Embryonic facial prominence (tissue), 1 donor: ENCODE data around the gene B3GAT1.

ENCODE experiments used
- DNase-seq: peaks from one replicate; pipeline ENCODE4 v3.0.0-alpha.2; 2016; ENCODE audit errors: extremely low spot score

The B3GAT1 gene

DNA sequence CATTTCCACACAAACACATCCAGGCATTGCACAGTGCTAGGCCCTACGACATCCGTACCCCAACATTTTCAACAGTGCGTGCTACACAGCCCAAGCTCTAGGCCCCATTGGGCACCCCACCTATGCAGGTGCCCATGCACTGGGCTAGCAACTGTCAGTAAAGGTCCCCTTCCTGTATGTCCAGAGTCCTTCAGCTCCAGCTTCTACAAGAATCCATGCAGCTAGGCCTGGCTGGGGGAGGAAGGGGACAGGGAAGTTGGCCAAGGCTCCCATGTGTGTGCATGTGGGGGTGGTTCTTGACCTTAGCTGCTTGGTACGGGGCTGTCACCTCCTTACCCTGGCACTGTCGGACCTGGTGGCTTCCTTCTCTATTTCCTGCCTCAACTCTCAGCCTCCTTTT, 1.3 kb downstream of the B3GAT1 start:
- no peak for DNase-seq

DNA sequence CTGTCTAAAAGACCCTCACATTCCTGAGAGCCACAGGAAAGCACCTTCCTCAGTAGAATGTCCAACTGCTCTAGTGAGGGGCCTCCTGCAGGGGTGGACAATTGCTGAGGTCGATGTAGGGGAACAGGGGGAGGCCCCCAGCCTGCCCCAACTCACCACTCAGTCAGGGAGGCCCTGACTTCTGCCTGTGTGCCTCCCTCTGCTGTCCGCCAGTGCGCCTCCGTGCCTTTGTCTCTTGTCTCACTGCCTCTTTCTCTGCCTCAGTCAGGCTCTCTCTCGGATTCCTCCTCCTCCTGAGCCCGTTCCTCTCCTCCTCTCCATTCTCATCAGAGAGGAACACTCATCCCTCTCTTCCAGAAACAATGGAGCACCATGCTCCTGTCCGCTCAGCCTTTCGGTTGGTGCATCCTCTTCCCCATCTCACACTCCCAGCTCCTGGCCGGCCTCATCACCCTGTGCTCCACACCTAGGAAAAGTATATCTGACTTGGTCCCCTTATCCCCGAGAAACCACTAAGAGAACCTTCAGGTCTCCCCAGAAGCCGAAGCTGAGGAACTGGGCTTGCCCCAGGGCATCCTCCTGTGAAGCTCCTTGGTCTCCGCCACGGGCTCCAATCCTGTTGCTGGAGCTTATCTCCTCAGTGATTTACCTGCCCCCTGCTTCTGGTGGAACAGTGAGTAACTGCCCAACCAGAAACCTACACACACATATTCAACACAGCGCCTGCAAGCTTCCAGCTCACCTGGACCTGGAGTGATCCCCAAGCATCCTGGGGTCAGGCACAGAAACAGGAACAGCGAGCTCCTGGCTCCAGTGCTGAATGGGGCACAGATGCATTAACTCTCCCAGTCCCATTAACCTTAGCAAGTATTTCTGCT, 2.3 kb downstream of the B3GAT1 start:
- DNase-seq: no peak

GRCh38 chr11:134407923-134408322, 4.1 kb downstream of the B3GAT1 start:
- no peak for DNase-seq

DNA sequence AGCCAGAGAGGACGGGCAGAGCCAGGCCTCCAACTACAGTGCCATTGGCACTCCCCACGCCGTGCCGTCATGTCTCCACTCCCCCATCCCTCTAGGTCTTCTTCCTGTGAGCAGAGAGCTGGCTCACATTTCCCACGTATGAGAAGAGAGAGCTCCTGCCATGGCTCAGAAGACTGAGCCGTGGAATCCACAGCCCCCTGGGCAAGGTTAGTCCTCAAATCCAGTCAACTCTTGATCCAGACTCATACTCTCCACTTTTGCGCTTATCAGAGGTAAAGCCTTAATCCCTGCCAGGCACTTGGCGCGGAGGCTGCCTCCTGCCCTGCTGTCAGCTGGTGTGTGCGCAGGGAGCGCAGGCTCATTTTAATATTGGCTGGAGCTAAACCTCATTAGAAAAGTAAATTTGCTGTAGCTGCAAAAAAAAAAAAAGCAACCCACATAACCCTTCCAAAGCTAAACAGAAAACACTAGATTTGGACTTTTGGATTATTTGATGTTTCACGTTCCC, 4.7 kb downstream of the B3GAT1 start:
- no peak for DNase-seq

DNA sequence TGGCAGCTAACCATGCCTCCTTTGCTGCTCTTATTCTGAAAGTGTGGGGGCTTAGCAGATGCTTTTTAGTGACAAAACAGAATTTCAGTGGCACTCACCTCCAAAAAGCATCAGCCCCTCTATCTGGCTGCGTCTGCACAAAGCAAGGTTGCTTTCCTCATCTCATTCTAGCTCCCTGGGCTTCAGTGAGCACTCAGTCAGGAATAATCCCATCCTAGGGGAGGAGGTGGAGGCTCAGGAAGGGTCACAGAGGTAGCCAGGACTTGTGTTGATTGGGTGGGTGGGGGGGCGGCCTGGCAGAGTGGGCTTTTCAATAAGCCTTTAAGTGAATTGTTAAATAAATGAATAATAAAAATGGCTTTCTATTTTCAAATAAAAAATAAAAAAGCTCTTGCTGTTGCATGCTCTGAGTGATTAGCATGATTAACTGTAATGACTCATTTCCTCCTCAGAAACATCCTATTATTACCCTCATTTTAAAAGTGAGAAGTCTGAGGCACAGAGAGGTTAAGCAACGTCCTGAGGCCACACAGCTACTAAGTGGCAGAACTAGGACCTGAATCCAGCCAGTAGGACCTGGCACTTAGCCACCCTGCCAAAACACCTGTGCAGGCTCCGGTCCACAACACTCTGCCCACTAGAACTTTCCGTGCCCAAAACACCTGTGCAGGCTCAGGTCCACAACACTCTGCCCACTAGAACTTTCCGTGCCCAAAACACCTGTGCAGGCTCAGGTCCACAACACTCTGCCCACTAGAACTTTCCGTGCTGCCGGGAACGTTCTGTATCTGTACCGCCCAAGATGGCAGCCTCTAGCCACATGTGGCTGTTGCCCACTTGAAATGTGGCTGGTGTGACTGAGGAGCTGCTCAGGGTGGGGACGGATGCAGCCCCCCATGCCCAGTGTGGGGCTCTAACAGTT, 5.5 kb downstream of the B3GAT1 start:
- DNase-seq: no peak

- no peak for DNase-seq
Observed at GRCh38 chr11:134405841-134406240, 6.2 kb downstream of the B3GAT1 start.

- DNase-seq: no peak
Observed at GRCh38 chr11:134405436-134405835, 6.6 kb downstream of the B3GAT1 start.

DNA sequence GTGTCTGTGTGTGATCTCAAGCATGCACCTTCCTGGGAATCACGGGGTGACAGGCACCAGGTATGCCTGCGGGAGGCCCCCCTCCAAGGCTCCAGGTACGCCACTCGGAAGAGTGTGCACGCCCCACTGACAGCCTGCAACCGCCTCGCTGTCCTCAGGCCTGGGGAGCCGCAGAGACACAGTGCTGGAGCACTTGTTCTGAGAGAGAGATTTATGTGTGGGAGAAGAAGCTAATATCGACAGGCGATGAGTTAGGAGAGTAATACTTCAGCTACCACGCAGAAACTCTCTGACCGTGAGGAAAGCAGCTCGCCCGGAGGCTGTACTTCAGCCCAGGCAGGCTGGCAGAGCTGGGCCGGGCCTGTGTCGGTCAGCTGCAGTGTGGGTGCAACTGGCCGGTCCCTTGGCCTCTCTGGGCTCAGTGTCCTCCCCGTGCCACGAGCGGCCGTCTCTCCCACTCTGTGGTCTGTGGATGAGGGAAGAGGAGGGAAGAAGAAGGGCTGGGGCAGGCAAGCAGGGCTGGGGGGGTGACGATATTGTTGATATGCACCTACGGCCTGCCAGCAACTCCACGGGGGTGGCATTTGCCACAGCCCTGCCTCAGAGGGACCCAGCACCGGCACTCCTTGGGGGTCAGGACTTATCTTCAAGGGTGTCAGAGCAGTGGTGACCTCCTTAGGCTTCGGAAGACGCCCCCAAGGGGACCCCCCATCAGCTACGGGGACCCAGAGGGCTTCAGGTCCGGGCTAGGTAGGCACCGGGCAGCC, 7.3 kb downstream of the B3GAT1 start:
- DNase-seq: no peak

DNA sequence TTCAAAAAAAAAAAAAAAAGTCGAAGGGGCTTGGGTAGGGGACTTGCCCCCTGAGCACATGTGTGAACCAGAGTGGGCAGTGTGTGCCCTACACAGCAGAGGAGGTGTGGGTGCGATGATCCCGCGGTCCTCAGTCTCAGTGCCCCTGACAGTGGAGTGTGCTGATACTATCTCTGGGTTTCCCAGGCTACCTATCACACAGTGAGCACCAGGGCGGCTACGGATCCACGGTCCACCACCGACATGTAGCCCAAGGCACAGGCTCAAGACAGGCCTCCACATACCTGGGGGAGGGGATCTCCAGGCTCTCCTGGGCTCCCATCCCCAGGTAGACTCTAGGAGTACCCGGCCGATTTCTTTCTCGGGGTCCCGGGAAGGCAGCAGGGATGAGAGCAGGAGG, 9.1 kb downstream of the B3GAT1 start:
- no peak for DNase-seq

DNA sequence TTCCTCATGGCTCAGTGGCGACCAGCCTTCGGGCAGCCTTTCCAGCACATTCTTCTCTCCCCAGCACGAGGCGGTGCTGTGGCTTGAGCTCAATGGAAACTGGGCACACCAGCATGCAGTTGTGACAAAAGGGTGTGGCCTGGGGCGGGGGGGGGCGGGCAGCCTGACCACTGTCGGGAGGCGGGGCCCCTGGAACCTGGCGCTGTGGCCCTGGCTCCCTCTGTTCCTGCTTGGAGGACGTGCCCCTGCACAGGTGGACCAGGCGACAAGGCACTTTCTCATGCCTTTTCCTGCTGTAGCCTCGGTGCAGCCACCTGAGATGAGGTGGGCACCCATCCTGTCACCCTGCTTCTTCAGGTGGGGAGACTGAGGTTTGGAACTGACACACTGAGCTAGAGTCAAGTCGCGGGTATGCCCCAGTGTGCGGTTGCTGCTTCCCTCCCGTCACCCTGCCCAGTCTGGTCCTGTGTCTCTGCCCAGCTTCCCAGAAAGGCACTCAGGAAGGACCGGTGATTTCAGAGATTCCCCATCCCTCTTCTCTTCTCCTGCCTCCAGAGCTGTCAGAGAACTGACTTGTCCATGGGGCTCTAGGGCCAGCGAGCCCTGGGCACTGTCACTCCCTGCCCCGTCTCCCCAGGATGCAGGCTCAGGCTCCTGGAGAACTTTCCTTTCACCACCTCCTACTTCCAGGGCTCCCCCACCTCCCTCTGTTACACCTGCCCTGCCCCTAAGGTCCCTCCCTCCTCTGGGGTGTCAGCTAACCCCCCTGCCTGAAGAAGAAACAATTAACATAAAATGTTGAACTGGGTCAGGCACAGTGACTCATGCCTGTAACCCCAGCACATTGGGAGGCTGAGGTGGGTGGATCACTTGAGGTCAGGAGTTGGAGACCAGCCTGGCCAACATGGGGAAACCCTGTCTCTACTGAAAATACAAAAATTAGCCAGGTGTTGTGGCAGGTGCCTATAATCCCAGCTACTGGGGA, 9.9 kb downstream of the B3GAT1 start:
- DNase-seq: no peak

GRCh38 chr11:134399996-134400395, 12.0 kb downstream of the B3GAT1 start:
- no peak for DNase-seq

- DNase-seq: no peak
Observed at GRCh38 chr11:134399293-134399654, 12.8 kb downstream of the B3GAT1 start.

DNA sequence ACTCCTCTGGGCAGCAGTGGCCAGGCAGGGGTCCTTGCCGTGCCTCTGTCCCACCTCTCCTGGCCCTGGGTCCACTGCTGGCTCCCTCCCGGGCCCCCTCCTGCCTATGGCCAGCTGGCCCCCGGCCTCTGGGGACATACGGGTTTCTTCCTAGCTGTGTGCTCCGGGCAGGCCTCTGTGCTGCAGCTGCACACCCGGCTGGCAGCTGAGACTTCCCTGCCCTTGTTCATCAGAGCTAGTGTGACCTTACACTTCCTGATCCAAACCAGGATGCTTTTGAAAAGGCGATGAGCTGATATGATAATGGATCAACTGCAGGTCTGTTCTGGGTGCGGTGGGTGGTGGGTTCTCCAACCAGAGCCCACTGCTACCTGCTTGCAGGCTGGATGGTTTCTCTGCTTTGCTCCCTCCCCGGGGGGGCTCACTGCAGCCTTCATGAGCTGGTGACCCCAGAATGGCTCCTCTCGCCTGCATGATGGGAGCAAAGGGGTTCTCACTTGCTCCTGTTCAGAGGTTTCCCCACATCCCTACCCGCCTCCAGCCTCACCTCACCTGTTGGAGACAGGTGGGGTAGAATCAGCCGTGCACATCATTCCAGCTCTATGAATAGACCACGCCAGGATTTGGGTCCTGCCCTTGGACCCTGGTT, 13.3 kb downstream of the B3GAT1 start:
- no peak for DNase-seq

DNA sequence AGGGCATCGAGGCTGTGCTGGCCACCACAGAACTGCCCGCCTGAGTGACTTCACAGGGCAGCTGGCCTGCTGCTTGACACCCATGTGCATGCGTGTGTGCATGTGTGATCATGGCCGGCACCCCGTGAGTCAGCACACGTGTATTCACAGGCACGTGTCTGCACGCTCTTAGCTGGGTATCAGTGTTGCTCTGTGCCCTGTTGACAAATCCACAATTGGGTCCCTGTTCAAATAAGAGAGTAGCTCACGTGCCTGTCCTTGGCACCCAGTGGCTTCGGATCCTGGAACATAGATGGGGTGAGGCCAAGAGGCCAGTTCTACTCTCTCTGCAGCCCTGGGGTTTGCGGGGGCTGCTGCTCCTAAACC, 14.0 kb downstream of the B3GAT1 start:
- no peak for DNase-seq

DNA sequence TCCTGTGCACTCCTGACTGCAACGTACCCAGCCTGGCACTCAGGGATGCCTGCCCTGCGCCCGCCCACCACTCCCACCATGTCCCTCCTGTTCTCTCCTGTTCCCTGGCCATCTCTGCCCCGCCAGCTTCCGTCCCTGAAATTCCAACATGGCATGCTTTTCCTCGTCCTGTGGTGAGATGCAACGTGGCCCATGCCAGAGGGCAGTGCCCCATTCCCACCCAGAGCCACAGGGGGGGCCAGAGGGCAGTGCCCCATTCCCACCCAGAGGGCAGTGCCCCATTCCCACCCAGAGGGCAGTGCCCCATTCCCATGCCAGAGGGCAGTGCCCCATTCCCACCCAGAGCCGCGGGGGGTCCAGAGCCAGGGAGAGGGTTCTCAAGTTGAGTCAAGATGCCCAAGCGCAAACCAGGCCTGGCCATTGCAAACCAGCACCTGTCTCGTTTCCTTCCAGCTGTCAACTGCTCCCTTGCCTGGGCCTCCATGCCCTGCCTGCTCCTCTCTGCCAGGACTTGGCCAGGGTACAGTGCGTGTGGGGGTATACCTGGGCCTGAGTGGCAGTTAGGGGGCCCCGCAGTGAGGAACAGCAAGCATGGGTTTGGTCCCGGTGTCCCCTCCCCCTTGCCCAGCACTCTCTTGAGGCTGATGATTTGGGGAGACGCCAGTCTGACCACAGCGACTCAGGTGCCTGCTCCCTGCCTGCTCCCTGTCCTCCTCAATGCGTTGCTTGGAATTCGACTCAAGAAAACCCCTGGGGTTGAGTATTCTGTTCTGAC, 14.6 kb downstream of the B3GAT1 start:
- no peak for DNase-seq

DNA sequence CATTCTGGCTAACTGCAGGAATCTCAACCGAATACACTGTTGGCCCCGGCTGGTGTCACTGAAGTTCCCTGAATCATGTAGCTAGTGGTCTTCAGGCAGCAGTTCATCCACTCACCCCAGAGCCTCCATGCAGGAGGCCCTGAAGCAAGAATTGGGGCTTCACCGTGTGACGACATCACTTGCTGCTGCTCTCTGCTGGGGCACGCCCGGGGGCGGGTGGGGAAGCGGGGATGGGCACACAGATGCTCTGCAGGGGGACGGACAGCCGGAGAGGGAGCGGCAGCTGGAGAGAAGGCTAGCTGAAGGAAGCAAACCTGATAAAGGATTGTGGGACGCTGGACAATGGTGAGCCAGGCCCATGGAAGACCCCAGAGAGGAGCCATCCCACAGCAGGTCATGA, 17.0 kb downstream of the B3GAT1 start:
- DNase-seq: no peak

GRCh38 chr11:134394311-134394710, 17.7 kb downstream of the B3GAT1 start:
- no peak for DNase-seq

DNA sequence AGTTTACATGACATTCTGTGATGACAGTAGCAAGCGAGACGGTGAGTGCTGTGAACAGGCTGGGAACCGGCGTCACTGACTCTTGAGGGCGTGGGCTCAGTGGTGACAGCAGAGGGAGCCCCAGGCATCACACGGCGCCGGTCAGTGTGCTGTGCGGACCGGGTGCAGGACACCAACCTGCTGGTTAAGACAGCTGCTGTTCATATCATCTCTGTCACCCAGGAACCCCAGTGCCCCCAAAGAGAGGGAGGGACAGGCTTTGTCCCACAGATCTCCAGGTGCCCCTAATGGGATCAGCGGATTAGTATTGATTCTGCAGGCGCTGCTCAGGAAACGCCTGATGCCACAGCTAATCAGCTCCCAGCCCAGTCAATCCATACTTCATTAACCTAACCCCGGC, 18.4 kb downstream of the B3GAT1 start:
- no peak for DNase-seq

- no peak for DNase-seq
Observed at GRCh38 chr11:134392953-134393615, 19.0 kb downstream of the B3GAT1 start.
